Heart left ventricle (tissue), 13 donors: ENCODE measurements around the gene PEX13.

ENCODE experiments used
- POLR2A ChIP-seq, 2 donors: fragments of 450-650 bp; IDR thresholded peaks; one replicate each; pipeline ENCODE4 v1.6.1; 2017; ENCODE audit warnings: antibody characterized with exemption in 2 of 2, mild to moderate bottlenecking in 2 of 2, moderate library complexity in 2 of 2
- TF ChIP-seq, protein P1 (sequence below), 12 donors: fragments of 200-600 bp; sonication (generic) in 4 of 12; IDR thresholded peaks; one replicate each; pipeline versions ENCODE4 v1.5.0 to v1.8.0; 2018 to 2022; ENCODE audit warnings: antibody characterized with exemption in 12 of 12, mild to moderate bottlenecking in 5 of 12
- donor health status: ischemic (EF 13 %, LVEDD 7.1; RV severe dilation, severe dysfunction).
- donor health status: DM: no; HTN: yes; CAD: no.
- donor health status: DM: no; HTN: no; CAD: no.
- donor health status: ischemic (EF 25% LVEDD 6.9; RV normal size, moderate dysfunction).
- donor health status: ischemic (EF 25% LVEDD 5.7; RV mildly dilated, moderate dysfunction).
- donor health status: ischemic (EF 35%, LVEDD 5.7; RV mildly dilated, moderate dysfunction).
- donor health status: nonischemic (EF 11% LVEDD 7.7; RV severe dilation, severe dysfunction).
- donor health status: DM: yes; HTN: yes; CAD: no.
- donor health status: PGD.
- donor health status: ischemic (EF 29% LVEDD 5.4; RV normal size, mild dysfunction).
- donor health status: nonischemic (EF 23%, LVEDD 6.1; RV moderate dilation, normal function).

DNA sequence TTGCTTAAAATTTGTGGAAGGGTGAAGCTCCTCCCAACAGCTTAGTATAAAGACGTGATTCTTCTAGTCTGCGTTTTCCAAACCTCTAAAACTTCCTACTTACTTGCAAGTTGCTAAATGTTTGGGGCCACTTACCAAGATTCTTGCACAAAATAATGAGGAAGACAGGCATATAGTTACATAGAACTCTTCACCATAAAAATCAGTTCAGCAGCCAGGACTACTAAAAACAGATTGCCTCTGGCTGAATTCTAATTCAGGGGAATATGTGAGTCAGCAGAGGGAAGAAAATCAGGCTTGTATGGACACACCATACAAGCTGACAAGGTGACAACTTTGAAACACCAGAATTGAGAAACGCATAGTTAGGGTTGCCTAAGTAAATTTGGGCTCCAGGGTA, 2.8 kb upstream of the PEX13 start:
- TF ChIP-seq POLR2A (IDR thresholded peaks at IDR 0.05), result no peak
- TF ChIP-seq, protein P1, sequence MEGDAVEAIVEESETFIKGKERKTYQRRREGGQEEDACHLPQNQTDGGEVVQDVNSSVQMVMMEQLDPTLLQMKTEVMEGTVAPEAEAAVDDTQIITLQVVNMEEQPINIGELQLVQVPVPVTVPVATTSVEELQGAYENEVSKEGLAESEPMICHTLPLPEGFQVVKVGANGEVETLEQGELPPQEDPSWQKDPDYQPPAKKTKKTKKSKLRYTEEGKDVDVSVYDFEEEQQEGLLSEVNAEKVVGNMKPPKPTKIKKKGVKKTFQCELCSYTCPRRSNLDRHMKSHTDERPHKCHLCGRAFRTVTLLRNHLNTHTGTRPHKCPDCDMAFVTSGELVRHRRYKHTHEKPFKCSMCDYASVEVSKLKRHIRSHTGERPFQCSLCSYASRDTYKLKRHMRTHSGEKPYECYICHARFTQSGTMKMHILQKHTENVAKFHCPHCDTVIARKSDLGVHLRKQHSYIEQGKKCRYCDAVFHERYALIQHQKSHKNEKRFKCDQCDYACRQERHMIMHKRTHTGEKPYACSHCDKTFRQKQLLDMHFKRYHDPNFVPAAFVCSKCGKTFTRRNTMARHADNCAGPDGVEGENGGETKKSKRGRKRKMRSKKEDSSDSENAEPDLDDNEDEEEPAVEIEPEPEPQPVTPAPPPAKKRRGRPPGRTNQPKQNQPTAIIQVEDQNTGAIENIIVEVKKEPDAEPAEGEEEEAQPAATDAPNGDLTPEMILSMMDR (IDR thresholded peaks at IDR 0.05), result no peak
